K562 (cell line): ENCODE data around the gene GSG1. TPM values are rescaled to one million over a fixed set of nuclear protein-coding genes. Genes with fewer than 3 reads are reported as not detected.

Experiments
- CBX2 ChIP-seq: fragments of 200-600 bp; sonication (generic); IDR thresholded peaks from one replicate; pipeline ENCODE4 v1.6.1; 2012; ENCODE audit warnings: mild to moderate bottlenecking, low read length, inconsistent platforms; ENCODE audit not compliant: insufficient read depth, poor library complexity, severe bottlenecking
- CEBPG ChIP-seq, 3 experiments: fragments of 200-800 bp in 1 of 3; sonication (Bioruptor generic) in 1 of 3; sonication (generic) in 1 of 3; formaldehyde crosslinking in 1 of 3; IDR thresholded peaks in 2 of 3; conservative IDR thresholded peaks in 1 of 3; 2 replicates each; pipeline versions ENCODE4 v1.6.1 to v1.8.0; 2016 to 2022; ENCODE audit warnings: missing compliant biosample characterization in 2 of 3, missing genetic modification characterization in 2 of 3, mild to moderate bottlenecking in 1 of 3, missing genetic modification reagents in 1 of 3
- E2F6 ChIP-seq, 2 experiments: IDR thresholded peaks; 2 replicates each; pipeline ENCODE4 v1.6.1; 2011; ENCODE audit warnings: borderline replicate concordance in 1 of 2, control low read depth in 1 of 2, low read depth in 1 of 2, low read length in 1 of 2, mild to moderate bottlenecking in 1 of 2, mixed read lengths in 1 of 2, moderate library complexity in 1 of 2; ENCODE audit not compliant: insufficient read depth in 1 of 2, insufficient read length in 1 of 2, poor library complexity in 1 of 2, severe bottlenecking in 1 of 2; ENCODE audit errors: extremely low read depth in 1 of 2
- HEY1 ChIP-seq: fragments of 250-450 bp; sonication (Bioruptor Pico); IDR thresholded peaks from 2 replicates; pipeline ENCODE4 v1.5.0; 2020; ENCODE audit warnings: mild to moderate bottlenecking, moderate library complexity, borderline replicate concordance
- HINFP ChIP-seq: fragments of 450-650 bp; conservative IDR thresholded peaks from 2 replicates; pipeline ENCODE4 v1.6.1; 2016; ENCODE audit warnings: missing genetic modification characterization, low read depth, mild to moderate bottlenecking, control low read depth, missing compliant biosample characterization
- HMGN3 ChIP-seq: IDR thresholded peaks from 2 replicates; pipeline ENCODE4 v1.6.1; 2011; ENCODE audit warnings: borderline replicate concordance, low read depth, mild to moderate bottlenecking, mixed read lengths, low read length; ENCODE audit not compliant: insufficient read length; ENCODE audit errors: extremely low read depth
- MAZ ChIP-seq, 2 experiments: fragments of 450-650 bp in 1 of 2; sonication (generic) in 1 of 2; formaldehyde crosslinking; IDR thresholded peaks in 1 of 2; conservative IDR thresholded peaks in 1 of 2; 2 replicates each; pipeline versions ENCODE4 v1.4.0 to v1.5.0; 2020; ENCODE audit warnings: mild to moderate bottlenecking in 1 of 2, missing genetic modification reagents in 1 of 2
- MXI1 ChIP-seq: IDR thresholded peaks from 2 replicates; pipeline ENCODE4 v1.6.1; 2011; ENCODE audit warnings: low read depth, mild to moderate bottlenecking, improper control_type of control experiment, low read length
- NRF1 ChIP-seq, 2 experiments: fragments of 450-650 bp; IDR thresholded peaks in 1 of 2; conservative IDR thresholded peaks in 1 of 2; 2 replicates each; pipeline ENCODE4 v1.6.1; 2014; ENCODE audit warnings: mild to moderate bottlenecking in 2 of 2
- RBM22 ChIP-seq: fragments of 200-400 bp; formaldehyde crosslinking; IDR thresholded peaks from 2 replicates; pipeline ENCODE4 v1.6.1; 2018; ENCODE audit warnings: low read length, low read depth; ENCODE audit not compliant: poor library complexity, severe bottlenecking
- RBM25 ChIP-seq: fragments of 200-400 bp; formaldehyde crosslinking; IDR thresholded peaks from 2 replicates; pipeline ENCODE4 v1.6.1; 2018; ENCODE audit warnings: low read length, low read depth, moderate library complexity; ENCODE audit not compliant: severe bottlenecking
- ZFPM2 ChIP-seq: fragments of 250-450 bp; sonication (Bioruptor Pico); IDR thresholded peaks from 2 replicates; pipeline ENCODE4 v1.5.1; 2022; ENCODE audit warnings: mild to moderate bottlenecking
- ZNF140 ChIP-seq: fragments of 250-450 bp; sonication (Bioruptor Pico); IDR thresholded peaks from 2 replicates; pipeline ENCODE4 v1.8.0; 2021; ENCODE audit warnings: moderate library complexity, mild to moderate bottlenecking, inconsistent platforms
- polyA plus RNA-seq, 8 experiments: library from polyadenylated mRNA; depleted of rRNA in 4 of 8; stranded (reverse) in 5 of 8; unstranded in 3 of 8; fragments of >200 nt; fragmentation: Nextera tagmentation in 2 of 8; fragmentation: Illumina TruSeq in 1 of 8; extraction: Ambion mirVana in 2 of 8; extraction: Trizol in 1 of 8; gene quantifications; 2 replicates each; pipeline versions ENCODE4 v1.2.1 to v1.2.3, GENCODE V29; 2011 to 2014; ENCODE audit warnings: inconsistent platforms in 1 of 8, missing spikeins in 1 of 8
- total RNA-seq, 7 experiments: library from RNA; depleted of rRNA in 6 of 7; stranded (reverse); fragments of >200 nt in 6 of 7; fragmentation: Illumina TruSeq in 2 of 7; extraction: Trizol in 2 of 7; gene quantifications; 2 replicates each; pipeline versions ENCODE4 v1.2.1 to v1.2.3, GENCODE V29; 2011 to 2021; ENCODE audit warnings: low replicate concordance in 1 of 7

GSG1 gene
- total and polyA plus RNA-seq, 9 of the 15 experiments (the other 6 are each of a cell fraction or from before 2014, with no cell fraction given): not detected

GRCh38 chr12:13100882-13101769, 2.3 kb downstream of the GSG1 start (continued):
- TF ChIP-seq E2F6 (IDR thresholded peaks at IDR 0.05; ENCODE audit: borderline replicate concordance in 1 of 2, extremely low read depth in 1 of 2, insufficient read depth in 1 of 2, insufficient read length in 1 of 2, low read depth in 1 of 2, low read length in 1 of 2, poor library complexity in 1 of 2, severe bottlenecking in 1 of 2): peak in 1 of 2 experiments; percentile 35
- TF ChIP-seq ZNF140 (CRISPR knock-in tag): no peak
- TF ChIP-seq CBX2: no peak
- TF ChIP-seq HINFP: no peak
- TF ChIP-seq CEBPG (CRISPR knock-in tag; IDR thresholded peaks at IDR 0.05): no peak
- peak in 1 of 2 experiments; percentile 31; a peak in 1 of 4 replicates for TF ChIP-seq CEBPG (tag; conservative IDR thresholded peaks at IDR 0.05 in 1 of 2, IDR thresholded peaks at IDR 0.05 in 1 of 2)
- TF ChIP-seq RBM22: peak; percentile 97
- no peak for TF ChIP-seq HEY1 (CRISPR knock-in tag)
- TF ChIP-seq HMGN3: peak; percentile 26
- TF ChIP-seq NRF1 (conservative IDR thresholded peaks at IDR 0.05 in 1 of 2, IDR thresholded peaks at IDR 0.05 in 1 of 2): peak; percentile 44 to 58
- peak; percentile 8 for TF ChIP-seq RBM25
- peak in 1 of 2 experiments; percentile 46; a peak in 1 of 4 replicates for TF ChIP-seq MAZ (CRISPR knock-in tag; conservative IDR thresholded peaks at IDR 0.05 in 1 of 2, IDR thresholded peaks at IDR 0.05 in 1 of 2)
- peak; percentile 97 for TF ChIP-seq MXI1
- no peak for TF ChIP-seq ZFPM2 (CRISPR knock-in tag)
